ENCODE results near the gene LCN10.

The LCN10 gene

DNA sequence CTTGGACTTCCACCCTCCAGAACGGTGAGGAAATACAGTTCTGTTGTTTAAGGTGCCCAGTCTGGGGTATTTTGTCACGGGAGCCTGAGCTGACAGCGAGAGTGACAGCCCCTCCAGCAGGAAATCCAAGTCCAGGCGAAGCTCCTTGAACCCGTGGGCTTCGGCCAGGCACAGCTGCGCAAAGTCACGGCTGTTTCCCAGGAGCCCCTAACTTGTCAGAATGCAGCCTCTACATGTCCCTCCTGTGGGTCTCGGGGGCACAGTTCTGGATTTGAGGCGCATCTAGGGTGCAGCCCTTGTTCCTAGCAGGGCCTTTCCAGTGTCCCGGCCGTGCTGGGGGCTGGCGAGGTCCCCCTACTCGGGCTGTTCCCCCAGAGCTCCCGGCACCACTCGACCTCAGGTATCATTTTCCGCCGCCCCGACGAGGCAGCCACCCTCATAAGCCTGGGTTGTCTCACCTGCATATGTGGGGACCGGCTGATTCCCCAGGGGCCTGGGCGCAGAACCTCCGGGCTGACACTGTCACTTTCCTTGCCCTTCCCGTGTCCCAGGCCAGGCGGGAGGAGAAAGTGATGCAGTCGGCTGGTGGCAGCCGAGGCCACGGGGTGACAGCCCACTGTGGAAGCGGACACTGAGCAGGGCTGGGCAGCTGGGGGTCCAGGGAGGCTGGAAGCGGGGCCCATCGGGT, 10.8 kb upstream of the LCN10 start:
- TF ChIP-seq CTCF (IDR thresholded peaks at IDR 0.05; ENCODE audit: borderline replicate concordance, extremely low read depth, low read length, poor library complexity, severe bottlenecking) = no peak
- no peak for TF ChIP-seq EZH2 (IDR thresholded peaks at IDR 0.05; ENCODE audit: borderline replicate concordance, low read depth, low read length, severe bottlenecking)
- Histone ChIP-seq H3K27ac (ENCODE audit: low read length) (no peak overlapping the region), H3K4me2 (ENCODE audit: insufficient read depth, low read length) (no peak overlapping the region)

DNA sequence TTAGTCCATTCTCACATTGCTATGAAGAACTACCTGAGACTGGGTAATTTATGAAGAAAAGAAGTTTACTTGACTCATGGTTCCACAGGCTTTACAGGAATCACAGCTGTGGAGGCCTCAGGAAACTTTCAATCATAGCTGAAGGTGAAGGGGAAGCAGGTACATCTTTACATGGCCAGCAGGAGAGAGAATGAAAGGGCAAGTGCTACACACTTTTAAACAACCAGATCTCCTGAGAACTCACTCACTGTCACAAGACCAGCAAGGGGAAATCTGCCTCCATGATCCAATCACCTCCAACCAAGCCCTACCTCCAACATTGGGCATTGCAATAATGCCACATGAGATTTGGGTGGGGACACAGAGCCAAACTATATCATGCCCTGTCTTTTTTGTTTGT, 9.1 kb upstream of the LCN10 start:
- Histone ChIP-seq H3K79me2 (ENCODE audit: insufficient read depth, low read length) (no peaks in the 10 kb centered on the region), H3K4me3 (ENCODE audit: low read depth in 1 of 2, low read length in 2 of 2) (no peak overlapping the region), H3K4me1 (ENCODE audit: insufficient read depth, low read length) (no peaks in the 10 kb centered on the region), H3K4me2 (ENCODE audit: insufficient read depth, low read length) (no peak overlapping the region), H3K36me3 (ENCODE audit: insufficient read depth, low read length) (no peaks in the 10 kb centered on the region), H3K9me3 (ENCODE audit: insufficient read depth, low read length, severe bottlenecking) (no peaks in the 10 kb centered on the region), H4K20me1 (ENCODE audit: insufficient read depth, low read length) (no peaks in the 10 kb centered on the region), H3K27me3 (ENCODE audit: insufficient read depth, low read length, poor library complexity) (no peaks in the 10 kb centered on the region), H3K9ac (ENCODE audit: low read depth, low read length) (no peak overlapping the region), H2AFZ (ENCODE audit: low read depth, low read length) (no peak overlapping the region), H3K27ac (ENCODE audit: low read length) (no peak overlapping the region)
- TF ChIP-seq EZH2 (IDR thresholded peaks at IDR 0.05; ENCODE audit: borderline replicate concordance, low read depth, low read length, severe bottlenecking) (no peak), CTCF (IDR thresholded peaks at IDR 0.05; ENCODE audit: borderline replicate concordance, extremely low read depth, low read length, poor library complexity, severe bottlenecking) (no peak)
- ATAC-seq (ENCODE audit: insufficient read depth, low read depth) = no peak
- DNase-seq = no peak

More for the DNA sequence above, 10.8 kb upstream of the LCN10 start:
- Histone ChIP-seq H4K20me1 (ENCODE audit: insufficient read depth, low read length) (no peaks in the 10 kb centered on the region), H3K9ac (ENCODE audit: low read depth, low read length) (no peak overlapping the region), H2AFZ (ENCODE audit: low read depth, low read length) (no peak overlapping the region), H3K36me3 (ENCODE audit: insufficient read depth, low read length) (no peaks in the 10 kb centered on the region), H3K9me3 (ENCODE audit: insufficient read depth, low read length, severe bottlenecking) (no peaks in the 10 kb centered on the region), H3K27me3 (ENCODE audit: insufficient read depth, low read length, poor library complexity) (no peaks in the 10 kb centered on the region), H3K4me3 (ENCODE audit: low read depth in 1 of 2, low read length in 2 of 2) (no peak overlapping the region), H3K4me1 (ENCODE audit: insufficient read depth, low read length) (no peaks in the 10 kb centered on the region), H3K79me2 (ENCODE audit: insufficient read depth, low read length) (no peaks in the 10 kb centered on the region)
- no peak for DNase-seq
- no peak for ATAC-seq (ENCODE audit: insufficient read depth, low read depth)

- H3K79me2 ChIP-seq (ENCODE audit: insufficient read depth, low read length) = no peaks in the 10 kb centered on the region
- ATAC-seq (ENCODE audit: insufficient read depth, low read depth) (no peak), DNase-seq (no peak)
- no peaks in the 10 kb centered on the region for H3K4me1 ChIP-seq (ENCODE audit: insufficient read depth, low read length)
- TF ChIP-seq EZH2 (IDR thresholded peaks at IDR 0.05; ENCODE audit: borderline replicate concordance, low read depth, low read length, severe bottlenecking) = no peak
- TF ChIP-seq CTCF (IDR thresholded peaks at IDR 0.05; ENCODE audit: borderline replicate concordance, extremely low read depth, low read length, poor library complexity, severe bottlenecking) = no peak
- no peaks in the 10 kb centered on the region for H4K20me1 ChIP-seq (ENCODE audit: insufficient read depth, low read length)
- H3K9ac ChIP-seq (ENCODE audit: low read depth, low read length) = no peak overlapping the region
- no peaks in the 10 kb centered on the region for H3K9me3 ChIP-seq (ENCODE audit: insufficient read depth, low read length, severe bottlenecking)
- no peak overlapping the region for H3K4me2 ChIP-seq (ENCODE audit: insufficient read depth, low read length)
- H3K4me3 ChIP-seq (ENCODE audit: low read depth in 1 of 2, low read length in 2 of 2) = no peak overlapping the region
- no peaks in the 10 kb centered on the region for H3K36me3 ChIP-seq (ENCODE audit: insufficient read depth, low read length)
- H3K27ac ChIP-seq (ENCODE audit: low read length) = no peak overlapping the region
- no peak overlapping the region for H2AFZ ChIP-seq (ENCODE audit: low read depth, low read length)
- H3K27me3 ChIP-seq (ENCODE audit: insufficient read depth, low read length, poor library complexity) = no peaks in the 10 kb centered on the region
Measured at GRCh38 chr9:136751244-136751643, 8.5 kb upstream of the LCN10 start.

All from DND-41 (cell line).